ENCODE data around the gene COG1.

Gene COG1

DNA sequence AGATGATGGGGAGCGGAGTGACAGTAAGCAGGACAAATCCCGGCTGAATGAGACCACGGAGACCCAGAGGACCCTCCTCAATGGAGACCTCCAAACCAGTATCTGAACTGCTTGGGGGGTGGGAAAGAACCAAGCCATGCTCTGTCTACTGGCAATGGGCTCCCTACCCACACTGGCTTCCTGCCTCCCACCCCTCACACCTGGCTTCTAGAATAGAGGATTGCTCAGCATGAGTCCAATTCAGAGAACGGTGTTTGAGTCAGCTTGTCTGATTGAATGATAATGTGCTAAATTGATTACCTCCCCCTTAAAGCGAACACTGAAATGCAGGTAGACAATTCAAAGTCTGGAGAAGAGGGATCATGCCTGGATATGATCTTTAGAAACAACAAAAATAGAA, 22.5 kb upstream of the COG1 start:
- no peak overlapping the region for H3K4me3 ChIP-seq (ENCODE audit: low read depth, low read length)

DNA sequence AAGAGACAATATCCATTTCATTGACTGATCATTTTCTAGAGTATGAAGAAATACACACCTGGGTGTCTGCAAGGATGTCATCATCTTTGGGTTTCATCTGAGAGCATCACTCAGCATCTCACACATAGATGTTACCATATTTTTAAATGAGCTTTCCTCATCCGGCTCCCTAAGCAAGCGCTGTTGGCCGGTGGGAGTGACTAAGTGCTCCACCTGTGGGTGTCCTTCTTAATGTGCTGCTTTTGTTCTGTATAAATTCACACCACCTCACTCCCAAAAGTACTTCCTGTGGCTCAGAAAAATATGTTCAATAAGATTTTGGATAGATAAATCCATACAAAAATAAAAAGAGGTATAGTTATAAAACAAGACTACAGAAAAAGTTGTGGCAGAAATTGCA, 20.6 kb upstream of the COG1 start:
- no peak overlapping the region for H3K4me3 ChIP-seq (ENCODE audit: low read depth, low read length)

DNA sequence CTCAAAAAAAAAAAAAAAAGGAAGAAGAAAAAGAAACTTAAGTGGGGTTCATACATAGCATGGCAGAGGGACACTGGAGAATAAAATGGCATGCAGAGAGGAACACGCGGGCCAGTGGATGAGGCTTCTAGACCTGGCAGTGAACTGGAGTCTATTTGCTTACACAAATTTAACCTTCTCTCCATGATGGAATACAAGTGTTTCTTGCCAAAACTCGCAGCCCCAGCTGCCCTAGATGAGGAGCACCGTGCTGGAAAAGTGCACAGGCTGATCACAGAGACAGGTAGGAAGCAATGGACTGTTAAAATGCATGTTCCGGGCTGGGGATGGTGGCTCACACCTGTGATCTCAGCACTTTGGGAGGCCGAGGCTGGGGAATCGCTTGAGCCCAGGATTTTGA, 18.7 kb upstream of the COG1 start:
- H3K4me3 ChIP-seq (ENCODE audit: low read depth, low read length), result no peak overlapping the region

DNA sequence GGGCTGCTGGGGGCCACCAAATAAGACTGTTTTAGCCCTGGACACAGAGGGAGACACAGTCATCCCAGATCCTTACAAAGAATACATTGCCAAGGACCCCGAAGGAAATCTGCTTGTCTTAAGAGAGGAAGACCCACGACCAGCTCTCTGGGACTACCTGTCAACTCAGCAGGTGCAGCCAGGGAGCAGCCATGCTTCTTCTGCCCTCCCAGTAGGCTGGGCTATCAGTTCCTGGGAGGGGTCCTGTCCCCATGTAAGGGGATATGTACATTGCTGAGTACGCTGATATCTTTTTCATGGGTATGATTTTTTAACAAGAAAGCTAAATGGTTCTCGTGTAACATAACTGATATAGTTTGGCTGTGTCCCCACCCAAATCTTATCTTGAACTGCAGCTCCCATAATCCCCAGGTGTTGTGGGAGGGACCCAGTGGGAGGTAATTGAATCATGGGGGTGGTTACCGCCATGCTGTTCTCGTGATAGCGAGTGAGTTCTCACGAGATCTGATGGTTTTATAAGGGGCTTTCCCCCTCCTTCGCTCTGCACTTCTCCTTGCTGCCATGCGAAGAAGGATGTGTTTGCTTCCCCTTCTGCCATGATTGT, 16.8 kb upstream of the COG1 start:
- no peak overlapping the region for H3K4me3 ChIP-seq (ENCODE audit: low read depth, low read length)

DNA sequence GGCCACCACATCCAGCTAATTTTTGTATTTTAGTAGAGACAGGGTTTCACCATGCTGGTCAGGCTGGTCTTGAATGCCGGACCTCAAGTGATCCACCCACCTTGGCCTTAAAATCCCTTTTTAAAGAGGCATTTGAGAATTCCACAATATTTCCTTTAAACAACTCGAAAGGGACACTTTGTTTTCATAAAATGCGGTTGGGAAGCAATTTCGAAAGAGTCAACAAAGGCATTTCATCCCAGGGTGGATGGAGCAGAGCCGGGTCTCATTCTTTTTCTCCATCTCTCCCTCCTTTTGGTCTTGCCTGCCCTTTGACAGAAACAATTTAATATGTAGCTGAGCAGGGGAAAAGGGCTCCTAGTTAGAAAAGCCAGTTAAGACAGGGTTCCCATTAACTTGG, 13.5 kb upstream of the COG1 start:
- no peak overlapping the region for H3K4me3 ChIP-seq (ENCODE audit: low read depth, low read length)

DNA sequence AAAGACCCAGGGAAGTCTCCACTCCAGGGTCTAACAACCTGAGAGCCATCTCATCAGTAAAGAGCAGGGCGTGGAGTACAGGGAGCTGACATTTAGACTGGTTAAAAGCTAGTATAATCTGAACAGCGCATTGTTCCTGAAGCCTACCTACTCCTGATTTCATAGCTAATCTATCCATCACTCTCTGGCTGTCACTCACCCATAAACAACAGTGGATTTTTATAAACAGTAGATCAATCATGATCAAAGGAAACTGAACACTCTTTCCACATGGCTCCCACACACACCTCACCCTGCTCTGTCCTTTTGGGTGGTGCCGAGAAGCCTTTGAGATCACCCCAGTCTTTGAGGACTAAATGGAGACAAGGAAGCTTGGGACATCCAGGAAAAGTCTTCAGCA, 13.0 kb upstream of the COG1 start:
- H3K4me3 ChIP-seq (ENCODE audit: low read depth, low read length), result no peak overlapping the region

DNA sequence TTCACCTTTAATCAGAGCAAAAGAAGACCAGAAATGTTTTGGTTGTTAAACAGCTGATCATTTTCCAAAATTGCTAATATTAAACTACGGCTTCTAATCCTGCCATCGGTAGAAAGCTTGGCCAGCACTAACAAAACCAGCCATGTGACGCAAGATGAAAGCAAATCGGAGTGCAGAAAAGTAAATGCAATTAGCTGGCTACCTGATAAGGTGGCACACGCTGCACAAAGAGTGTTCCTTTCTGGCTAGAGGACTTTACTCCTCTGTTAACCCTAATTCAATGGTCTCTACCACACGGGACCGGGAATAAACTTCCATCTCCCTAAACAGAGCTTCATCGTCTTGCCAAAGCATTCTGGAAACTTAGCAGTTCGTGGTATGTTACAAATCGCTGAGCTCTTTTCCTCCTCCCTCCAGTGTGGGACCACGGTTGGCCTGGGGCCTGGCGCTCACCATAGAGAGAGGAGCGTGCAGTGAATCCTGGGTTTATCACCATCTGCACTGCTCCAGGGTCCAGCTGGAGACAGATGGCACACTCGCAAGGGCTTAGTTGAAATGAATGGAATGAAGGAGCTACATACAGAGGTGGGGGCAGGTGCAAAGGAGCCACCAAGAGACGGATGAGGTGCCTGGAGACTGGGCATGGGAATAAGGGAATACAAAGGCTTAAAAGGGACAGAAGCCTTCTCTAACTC, 10.1 kb upstream of the COG1 start:
- no peak overlapping the region for H3K4me3 ChIP-seq (ENCODE audit: low read depth, low read length)

DNA sequence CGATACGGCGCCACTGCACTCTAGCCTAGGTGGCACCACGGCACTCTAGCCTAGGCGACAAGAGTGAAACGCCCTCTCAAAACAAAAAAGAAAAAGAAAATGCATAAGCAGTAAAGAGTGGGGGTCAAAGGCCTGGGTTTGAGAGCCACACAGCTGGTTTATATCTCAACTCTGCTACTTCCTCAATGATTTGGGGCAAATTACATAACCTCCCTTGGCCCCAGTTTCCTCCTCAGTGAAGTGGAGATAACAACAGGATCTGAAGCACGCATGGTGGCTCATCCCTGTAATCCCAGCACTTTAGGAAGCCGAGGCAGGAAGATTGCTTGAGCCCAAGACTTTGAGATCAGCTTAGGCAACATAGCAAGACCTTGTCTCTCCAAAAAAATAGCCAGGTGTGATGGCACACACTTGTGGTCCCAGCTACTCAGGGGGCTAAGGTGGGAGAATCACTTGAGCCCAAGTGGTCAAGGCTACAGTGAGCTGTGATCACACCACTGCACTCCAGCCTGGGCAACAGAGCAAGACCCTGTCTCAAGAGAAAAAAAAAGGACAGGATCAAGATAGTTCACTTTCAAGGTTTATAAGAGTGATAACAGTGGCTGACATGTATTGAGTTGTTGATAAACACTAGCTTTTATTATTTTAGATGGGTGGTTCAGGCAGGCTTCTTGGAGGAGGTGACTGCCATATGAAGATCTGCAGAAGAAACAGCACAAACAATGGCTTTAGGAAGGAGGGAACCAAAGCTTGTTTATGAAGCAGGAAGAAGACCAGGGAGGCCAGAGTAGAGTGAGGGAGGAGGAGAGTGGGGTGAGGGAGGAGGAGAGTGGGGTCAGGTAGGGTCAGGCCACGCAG, 8.5 kb upstream of the COG1 start:
- H3K4me3 ChIP-seq (ENCODE audit: low read depth, low read length), result no peak overlapping the region

DNA sequence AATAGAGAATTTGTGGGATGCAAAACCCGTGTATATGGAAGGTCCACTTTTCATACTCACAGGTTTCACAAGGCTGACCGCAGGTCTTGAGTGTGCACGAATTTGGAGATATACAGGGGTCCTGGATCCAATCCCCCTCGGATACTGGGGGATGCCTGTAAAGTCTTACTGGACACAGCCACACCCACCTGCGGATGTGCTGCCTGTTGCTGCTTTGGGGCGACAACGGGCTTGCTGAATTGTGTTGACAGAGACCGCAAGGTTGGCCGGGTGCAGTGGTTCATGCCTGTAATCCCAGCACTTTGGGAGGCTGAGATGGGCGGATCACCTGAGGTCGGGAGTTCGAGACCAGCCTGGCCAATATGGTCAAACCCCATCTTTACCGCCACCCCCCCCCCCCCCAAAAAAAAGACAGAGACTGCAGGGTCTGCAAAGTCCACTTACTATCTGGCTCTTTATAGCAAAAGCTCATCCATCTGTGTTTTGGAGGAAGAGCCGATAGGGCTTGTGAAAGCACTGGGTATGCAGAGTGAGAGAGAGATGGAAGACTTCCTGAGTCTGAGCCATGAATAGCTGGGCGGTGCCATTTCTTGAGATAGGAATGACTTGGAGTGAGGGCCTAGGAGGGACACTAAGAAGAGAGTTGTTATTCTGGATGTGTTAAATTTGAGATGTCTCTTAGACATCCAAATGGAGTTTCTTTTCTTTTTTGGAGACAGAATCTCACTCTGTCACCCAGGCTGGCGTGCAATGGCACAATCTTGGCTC, 6.4 kb upstream of the COG1 start:
- H3K4me3 ChIP-seq (ENCODE audit: low read depth, low read length), result no peak overlapping the region

DNA sequence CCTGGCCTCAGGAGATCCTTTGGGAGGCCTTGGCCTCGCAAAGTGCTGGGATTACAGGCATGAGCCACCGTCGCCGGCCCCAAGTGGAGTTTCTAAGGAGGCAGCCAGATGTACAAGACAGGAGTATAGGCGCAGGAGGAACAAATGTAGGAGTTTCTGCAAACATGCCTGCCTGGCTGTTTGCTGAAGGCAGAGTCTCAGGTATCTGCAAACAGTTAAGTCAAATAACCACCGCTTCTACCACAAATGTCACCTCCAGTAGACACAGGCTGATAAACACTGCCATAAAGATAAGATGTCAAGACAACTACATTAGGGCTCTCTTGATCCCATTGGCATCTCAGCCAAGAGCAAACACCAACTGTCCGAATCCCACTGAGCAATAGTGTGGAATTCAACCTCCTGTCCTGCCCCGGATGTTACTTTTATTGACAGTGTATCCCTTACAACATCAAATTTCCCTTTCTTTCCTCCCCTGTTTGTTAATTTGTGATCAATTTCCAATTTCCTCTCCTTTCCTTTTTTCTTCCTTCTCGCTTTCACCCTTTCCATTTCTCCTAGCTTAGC, 5.6 kb upstream of the COG1 start:
- H3K4me3 ChIP-seq (ENCODE audit: low read depth, low read length), result no peak overlapping the region

DNA sequence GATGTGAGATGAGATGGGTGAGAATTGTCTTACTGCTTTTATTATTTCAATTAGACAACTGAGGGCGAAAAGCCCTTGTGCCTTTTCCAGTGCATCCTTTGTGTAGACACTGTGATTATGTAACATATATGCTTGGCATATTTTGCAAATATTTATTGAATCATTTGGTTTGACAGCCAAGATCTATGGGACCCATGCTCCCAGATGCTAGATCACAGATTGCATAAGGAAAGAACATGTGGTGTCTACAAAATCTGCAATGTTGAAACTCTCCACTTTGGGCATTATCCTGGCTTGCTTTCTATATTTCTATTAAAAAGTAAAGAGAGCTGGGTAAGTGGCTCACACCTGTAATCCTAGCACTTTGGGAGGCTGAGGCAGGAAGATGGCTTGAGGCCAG, 4.8 kb upstream of the COG1 start:
- no peak overlapping the region for H3K4me3 ChIP-seq (ENCODE audit: low read depth, low read length)

DNA sequence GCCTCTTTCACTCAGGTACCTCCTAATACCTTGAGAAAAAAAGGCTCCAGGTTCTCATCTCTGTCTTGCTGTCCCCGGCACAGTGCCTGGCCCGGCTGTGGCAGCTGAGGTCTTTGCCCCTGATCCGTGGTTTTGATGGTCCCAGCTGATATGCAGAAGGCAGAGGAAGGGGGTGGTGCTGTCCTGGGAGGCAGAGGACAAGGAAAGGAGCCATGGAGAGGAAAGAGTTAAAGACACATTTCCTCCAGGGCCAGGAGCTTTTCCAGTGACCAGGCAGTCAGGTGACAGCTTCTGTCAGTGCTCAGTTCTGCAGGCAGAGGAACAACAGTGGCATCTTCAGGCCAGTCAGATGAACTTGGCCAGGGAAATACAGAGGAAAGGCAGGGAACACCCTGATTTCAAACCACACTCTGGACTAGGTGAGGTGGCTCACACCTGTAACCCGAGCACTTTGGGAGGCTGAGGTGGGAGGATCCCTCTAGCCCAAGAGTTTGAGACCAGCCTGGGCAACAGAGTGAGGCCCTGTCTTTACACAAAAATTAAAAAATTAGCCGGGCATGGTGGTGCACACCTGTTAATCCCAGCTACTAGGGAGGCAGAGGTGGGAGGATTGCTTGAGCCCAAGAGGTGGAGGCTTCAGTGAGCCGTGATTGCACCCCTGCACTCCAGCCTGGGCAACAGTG, 3.3 kb upstream of the COG1 start:
- H3K4me3 ChIP-seq (ENCODE audit: low read depth, low read length), result no peak overlapping the region

DNA sequence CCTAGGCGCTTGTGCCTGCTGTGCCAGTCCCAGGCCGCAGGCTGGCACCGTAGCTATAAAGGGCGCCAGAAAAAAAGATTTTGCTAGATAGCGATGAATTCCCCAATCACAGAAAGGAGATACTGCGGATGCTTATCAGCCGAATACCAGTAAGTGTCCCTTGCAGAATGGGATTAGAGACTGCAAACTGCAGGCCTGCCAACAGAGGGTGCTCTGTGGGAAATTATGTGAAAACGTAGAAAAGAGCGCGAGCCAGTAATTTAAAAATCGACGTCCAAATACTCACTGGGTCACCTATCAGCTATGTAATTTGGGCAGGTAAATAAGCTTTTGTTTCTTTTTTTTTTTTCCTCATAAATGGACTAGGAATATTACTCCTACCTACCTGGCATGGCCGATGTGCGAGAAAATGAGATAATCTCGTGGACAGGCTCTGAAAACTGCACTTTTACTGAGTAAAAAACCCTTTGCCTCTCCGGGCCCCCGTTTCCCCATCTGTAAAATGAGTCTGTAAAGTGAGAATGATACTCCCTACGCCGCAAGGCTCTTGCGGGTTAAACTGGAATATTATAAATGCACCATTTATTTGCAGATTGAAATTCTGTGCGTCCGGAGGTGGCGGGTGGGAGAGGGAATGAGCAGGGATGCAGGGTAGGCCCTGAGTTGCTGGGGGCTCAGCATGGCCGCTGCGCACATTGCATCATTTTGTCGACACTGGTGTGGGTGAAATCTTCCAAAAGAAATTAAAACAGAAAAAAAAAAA, 1.2 kb upstream of the COG1 start:
- peak overlapping the region; percentile 84 for H3K4me3 ChIP-seq (ENCODE audit: low read depth, low read length)

DNA sequence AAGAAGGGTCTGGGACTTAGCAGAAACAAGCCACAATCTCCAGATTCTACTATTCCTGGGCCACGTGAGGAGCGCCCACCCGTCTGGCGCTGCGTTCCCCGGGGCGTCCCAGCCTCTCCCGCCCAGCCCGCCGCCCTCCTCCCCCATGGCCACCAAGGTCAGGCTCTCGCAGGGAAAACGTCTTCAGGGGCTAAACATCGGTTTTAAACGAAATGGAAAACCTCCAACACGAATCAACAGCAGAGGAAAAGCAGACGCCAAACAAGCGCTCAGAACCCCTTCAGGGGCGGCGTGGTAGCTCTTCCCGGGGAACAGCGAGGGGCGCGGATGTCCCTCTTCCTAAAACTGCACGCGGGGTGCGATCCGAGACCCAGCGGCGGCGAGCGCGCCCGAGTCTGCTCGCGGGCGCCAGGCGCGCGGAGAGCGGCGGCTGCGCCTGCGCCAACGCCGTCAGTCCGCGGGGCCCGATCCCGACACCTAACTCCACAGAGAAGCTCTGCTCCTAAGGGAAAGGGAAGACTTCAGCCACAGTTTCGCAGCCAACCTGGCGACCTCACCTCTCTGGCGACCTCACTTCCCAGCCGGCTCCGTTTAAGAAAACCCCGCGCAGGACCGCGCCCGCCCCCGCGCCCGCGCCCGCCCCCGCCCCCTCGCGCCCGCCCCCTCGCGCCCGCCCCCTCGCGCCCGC, 505 bp upstream of the COG1 start:
- peak overlapping the region; percentile 84 for H3K4me3 ChIP-seq (ENCODE audit: low read depth, low read length)

DNA sequence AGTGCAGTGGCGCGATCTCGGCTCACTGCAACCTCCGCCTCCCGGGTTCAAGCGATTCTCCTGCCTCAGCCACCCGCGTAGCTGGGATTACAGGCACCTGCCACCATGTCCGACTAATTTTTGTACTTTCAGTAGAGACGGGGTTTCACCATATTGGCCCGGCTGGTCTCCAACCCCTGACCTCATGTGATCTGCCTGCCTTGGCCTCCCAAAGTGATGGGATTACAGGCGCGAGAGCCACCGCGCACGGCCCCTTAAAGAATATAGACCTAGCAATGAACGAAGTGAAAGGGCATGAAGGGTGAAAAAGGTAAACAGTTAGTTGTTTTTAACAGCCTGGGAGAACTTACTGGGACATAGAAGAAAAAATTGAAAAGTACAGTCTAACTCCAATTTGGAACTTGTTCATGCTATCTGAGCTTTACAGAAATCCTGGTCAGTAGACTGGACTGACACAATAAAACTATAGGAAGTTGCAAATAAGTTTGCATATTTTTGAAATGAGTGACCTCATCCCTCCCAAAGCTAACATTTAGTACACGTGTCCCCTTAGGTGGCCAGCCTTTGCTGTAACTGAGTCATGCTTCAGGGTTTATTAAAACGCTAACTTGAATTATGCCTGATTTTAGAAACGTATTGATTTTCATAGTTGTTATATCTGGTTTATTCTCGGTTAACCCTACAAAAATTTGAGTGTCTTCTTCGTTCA, 1.8 kb downstream of the COG1 start:
- no peak overlapping the region for H3K4me3 ChIP-seq (ENCODE audit: low read depth, low read length)

DNA sequence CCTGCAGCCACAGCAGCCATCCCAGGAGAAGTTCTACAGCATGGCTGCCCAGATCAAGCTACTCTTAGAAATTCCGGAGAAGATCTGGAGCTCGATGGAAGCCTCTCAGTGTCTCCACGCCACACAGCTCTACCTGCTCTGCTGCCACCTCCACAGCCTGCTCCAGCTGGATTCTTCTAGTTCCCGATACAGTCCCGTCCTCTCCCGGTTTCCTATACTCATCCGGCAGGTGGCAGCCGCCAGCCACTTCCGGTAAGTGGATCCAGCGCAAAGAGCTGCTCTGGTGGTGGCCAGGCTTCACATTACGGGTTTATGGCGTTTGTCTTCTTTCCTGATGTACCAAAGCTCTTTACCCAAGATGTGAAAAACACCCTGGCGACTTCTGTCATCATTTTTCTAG, 3.6 kb downstream of the COG1 start:
- H3K4me3 ChIP-seq (ENCODE audit: low read depth, low read length), result no peak overlapping the region

DNA sequence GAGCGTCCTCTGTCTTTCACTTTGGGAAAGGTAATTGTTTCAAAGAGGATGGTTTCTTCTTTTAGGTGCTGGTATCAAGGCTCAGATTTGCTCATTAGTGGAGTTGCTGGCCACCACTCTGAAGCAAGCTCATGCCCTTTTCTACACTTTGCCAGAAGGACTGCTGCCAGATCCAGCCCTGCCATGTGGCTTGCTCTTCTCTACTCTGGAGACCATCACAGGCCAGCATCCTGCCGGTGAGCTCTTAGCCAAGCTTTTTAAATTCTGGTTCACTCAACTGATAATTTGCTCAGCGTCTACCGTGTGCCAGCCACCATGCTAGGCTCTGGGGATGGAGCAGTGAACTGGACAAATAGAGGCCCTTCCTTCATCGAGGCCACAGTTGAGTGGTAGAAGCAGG, 4.3 kb downstream of the COG1 start:
- no peak overlapping the region for H3K4me3 ChIP-seq (ENCODE audit: low read depth, low read length)

DNA sequence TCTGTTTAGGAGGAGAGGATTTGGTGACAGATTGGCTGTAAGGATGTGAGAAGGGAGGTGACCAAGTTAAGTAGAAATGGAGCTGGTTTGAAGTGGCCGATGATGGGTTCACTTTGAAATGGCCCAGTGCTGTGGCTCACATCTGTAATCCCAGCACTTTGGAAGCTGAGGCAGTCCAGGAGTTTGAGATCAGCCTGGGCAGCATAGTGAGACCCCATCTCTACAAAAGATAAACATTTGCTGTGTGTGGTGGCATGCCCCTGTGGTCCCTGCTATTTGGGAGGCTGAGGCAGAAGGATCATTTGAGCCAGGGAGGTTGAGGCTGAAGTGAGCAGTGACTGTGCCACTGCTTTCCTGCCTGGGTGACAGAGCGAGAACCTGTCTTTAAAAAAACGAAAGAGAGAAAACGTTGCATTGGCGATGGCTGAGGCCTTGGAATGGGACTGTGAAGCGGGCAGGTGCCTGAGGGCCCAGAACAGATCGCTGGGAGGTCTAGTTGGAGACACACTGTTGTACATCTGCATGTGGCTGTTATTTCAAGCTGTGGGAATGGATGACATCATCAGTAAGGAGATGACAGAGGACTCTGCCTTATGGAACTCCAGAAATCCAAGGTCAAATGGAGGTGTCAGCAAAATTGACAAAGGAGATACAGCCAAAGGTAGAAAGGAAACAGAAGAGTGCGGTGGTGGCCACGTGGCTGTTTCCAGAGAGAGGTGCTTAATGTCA, 5.5 kb downstream of the COG1 start:
- no peak overlapping the region for H3K4me3 ChIP-seq (ENCODE audit: low read depth, low read length)
